A549 (cell line): ENCODE measurements around the gene CEP83.

Experiments used
- CTCF ChIP-seq: fragments of >200 bp; sonication (Bioruptor Twin); formaldehyde crosslinking; IDR thresholded peaks from 3 replicates; pipeline ENCODE4 v1.5.1; 2016
- EP300 ChIP-seq, 2 experiments: fragments of >200 bp; sonication (Bioruptor Twin); formaldehyde crosslinking; IDR thresholded peaks; 2 replicates in 1 of 2; 3 replicates in 1 of 2; pipeline ENCODE4 v1.6.1; 2016 to 2017
- ESRRA ChIP-seq: fragments of 150-350 bp; IDR thresholded peaks from 2 replicates; pipeline ENCODE4 v1.6.1; 2014; ENCODE audit warnings: mild to moderate bottlenecking, low read length, borderline replicate concordance
- HEYL ChIP-seq: fragments of 250-450 bp; sonication (Bioruptor Pico); IDR thresholded peaks from 2 replicates; pipeline ENCODE4 v1.8.0; 2021; ENCODE audit warnings: mild to moderate bottlenecking, moderate library complexity
- NFE2L2 ChIP-seq: fragments of 150-350 bp; conservative IDR thresholded peaks from 2 replicates; pipeline ENCODE4 v1.6.1; 2014; ENCODE audit warnings: low read length
- PBX3 ChIP-seq: IDR thresholded peaks from 2 replicates; pipeline ENCODE4 v1.6.1; 2012
- PHF8 ChIP-seq: fragments of 200-600 bp; sonication (generic); IDR thresholded peaks from 2 replicates; pipeline ENCODE4 v1.6.1; 2016; ENCODE audit warnings: low read depth, mild to moderate bottlenecking, antibody characterized with exemption, moderate library complexity, borderline replicate concordance
- POLR2AphosphoS2 ChIP-seq: conservative IDR thresholded peaks from 2 replicates; pipeline ENCODE4 v1.6.1; 2012; ENCODE audit warnings: low read length, improper control_type of control experiment, inconsistent platforms
- RAD21 ChIP-seq, 2 experiments: fragments of >200 bp in 1 of 2; sonication (Bioruptor Twin) in 1 of 2; formaldehyde crosslinking in 1 of 2; IDR thresholded peaks in 1 of 2; conservative IDR thresholded peaks in 1 of 2; 2 replicates in 1 of 2; 3 replicates in 1 of 2; pipeline ENCODE4 v1.6.1; 2012 to 2018; ENCODE audit warnings: inconsistent platforms in 1 of 2
- RARB ChIP-seq: fragments of 250-450 bp; sonication (Bioruptor Pico); IDR thresholded peaks from 2 replicates; pipeline ENCODE4 v1.8.0; 2021; ENCODE audit warnings: mild to moderate bottlenecking, moderate library complexity
- REST ChIP-seq: fragments of 200-600 bp; sonication (generic); IDR thresholded peaks from 2 replicates; pipeline ENCODE4 v1.6.1; 2016; ENCODE audit warnings: antibody characterized with exemption, mild to moderate bottlenecking, moderate library complexity
- RNF2 ChIP-seq: fragments of 200-600 bp; sonication (generic); IDR thresholded peaks from 2 replicates; pipeline ENCODE4 v1.6.1; 2016; ENCODE audit warnings: low read depth, mild to moderate bottlenecking, antibody characterized with exemption, moderate library complexity, borderline replicate concordance
- USF2 ChIP-seq: fragments of 450-650 bp; IDR thresholded peaks from 2 replicates; pipeline ENCODE4 v1.6.1; 2014; ENCODE audit warnings: antibody characterized with exemption
- ZFP36 ChIP-seq: fragments of 450-650 bp; IDR thresholded peaks from 2 replicates; pipeline ENCODE4 v1.6.1; 2014; ENCODE audit warnings: borderline replicate concordance; ENCODE audit not compliant: partially characterized antibody

- TF ChIP-seq CTCF (no peak), ZFP36 (no peak), NFE2L2 (no peak), PHF8 (no peak), EP300 (IDR thresholded peaks at IDR 0.05) (no peak), HEYL (CRISPR knock-in tag) (no peak), RNF2 (no peak), USF2 (no peak), REST (no peak), RARB (no peak), PBX3 (no peak), RAD21 (conservative IDR thresholded peaks at IDR 0.05 in 1 of 2, IDR thresholded peaks at IDR 0.05 in 1 of 2) (no peak), ESRRA (no peak), POLR2AphosphoS2 (no peak)
Observed at GRCh38 chr12:94265966-94266745, 193.5 kb downstream of the CEP83 start.
